ENCODE measurements around the gene TRAF3.

The TRAF3 gene, protein sequence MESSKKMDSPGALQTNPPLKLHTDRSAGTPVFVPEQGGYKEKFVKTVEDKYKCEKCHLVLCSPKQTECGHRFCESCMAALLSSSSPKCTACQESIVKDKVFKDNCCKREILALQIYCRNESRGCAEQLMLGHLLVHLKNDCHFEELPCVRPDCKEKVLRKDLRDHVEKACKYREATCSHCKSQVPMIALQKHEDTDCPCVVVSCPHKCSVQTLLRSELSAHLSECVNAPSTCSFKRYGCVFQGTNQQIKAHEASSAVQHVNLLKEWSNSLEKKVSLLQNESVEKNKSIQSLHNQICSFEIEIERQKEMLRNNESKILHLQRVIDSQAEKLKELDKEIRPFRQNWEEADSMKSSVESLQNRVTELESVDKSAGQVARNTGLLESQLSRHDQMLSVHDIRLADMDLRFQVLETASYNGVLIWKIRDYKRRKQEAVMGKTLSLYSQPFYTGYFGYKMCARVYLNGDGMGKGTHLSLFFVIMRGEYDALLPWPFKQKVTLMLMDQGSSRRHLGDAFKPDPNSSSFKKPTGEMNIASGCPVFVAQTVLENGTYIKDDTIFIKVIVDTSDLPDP

DNA sequence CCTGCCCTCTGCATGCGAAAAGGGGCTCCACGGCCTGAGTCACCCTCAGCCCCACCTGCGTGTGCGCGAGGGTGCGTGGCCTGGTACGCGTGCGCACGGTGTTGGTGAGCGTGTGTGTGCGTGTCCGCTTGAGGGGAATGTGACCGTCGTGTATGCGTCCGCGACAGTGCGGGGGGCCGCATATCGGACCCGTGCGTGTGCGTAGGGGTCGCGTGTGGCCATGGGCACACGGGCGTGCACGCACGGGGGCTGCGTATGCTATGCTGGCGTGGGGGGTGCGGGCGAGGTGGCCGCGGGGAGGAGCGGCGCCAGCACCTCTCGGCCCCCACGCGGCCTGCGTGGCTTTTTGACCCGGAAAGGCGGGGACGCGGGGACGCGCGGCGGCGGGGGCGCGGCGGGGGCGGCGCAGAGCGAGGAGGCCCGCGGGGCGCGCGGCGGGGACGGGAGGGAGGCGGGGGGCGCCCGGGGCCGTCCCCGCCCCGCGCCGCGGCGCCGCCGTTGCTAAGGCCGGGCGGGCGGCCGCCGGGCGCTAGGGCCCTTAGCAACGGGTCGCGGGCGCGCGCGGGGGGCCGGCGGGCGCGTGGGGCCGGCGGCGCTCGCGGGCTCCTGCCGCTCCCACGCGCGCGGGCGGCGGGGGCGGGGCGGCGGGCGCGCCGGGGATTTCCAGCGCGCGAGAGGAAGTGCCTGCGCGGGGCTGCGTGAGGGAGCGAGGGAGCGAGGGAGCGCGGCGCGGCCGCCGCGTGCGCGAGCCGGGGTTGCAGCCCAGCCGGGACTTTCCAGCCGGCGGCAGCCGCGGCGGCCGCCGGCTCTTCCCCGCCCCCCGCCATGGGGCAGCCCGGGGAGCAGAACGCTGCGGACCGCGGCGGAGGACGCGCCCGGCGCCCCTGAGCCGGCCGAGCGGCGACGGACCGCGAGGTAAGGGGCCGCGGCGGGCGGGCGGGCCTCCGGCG lies at the start of gene TRAF3:
Gene TRAF3 (plus strand): TSS at position 689 of the 950 bp plus-strand sequence. CDS start 92,753 bp downstream, outside the sequence.
- Mint-ChIP-seq H3K27me3 (no peaks in the 10 kb centered on the region), H3K4me3 (peak within 1 kb of the TSS; percentile 79), H3K9me3 (peaks cover 3% of the 10 kb centered on the region), H3K27ac (peak within 1 kb of the TSS; percentile 96), H3K36me3 (peaks cover 28% of the 10 kb centered on the region), H3K4me1 (peaks cover 77% of the 10 kb centered on the region)
- peak; percentile 83 for ATAC-seq

DNA sequence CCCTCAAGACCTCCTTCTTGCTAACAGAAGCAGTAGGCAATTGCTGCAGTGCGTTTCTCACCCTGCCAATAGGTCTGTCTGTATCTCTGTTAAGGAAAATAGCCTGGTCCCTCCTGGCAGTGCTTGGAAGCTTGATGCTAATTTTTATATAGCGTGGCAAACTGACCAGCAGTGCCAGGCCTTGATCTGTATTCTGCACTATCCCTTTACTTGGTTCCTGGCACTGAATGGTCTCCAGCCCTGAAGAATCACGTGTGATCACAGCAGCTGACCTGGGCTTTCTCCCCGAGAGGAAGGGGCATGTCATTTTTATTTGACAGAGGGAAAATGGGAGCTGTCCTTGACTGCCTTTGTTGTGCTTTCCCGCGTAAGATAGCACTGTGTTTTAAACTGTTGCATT lies 48.7 kb upstream of the TRAF3 start:
- H3K36me3 Mint-ChIP-seq, result peaks cover 63% of the 10 kb centered on the region
- H3K27ac Mint-ChIP-seq, result no peak overlapping the region
- no peak overlapping the region for H3K4me3 Mint-ChIP-seq
- no peaks in the 10 kb centered on the region for H3K4me1 Mint-ChIP-seq
- no peaks in the 10 kb centered on the region for H3K27me3 Mint-ChIP-seq
- H3K9me3 Mint-ChIP-seq, result no peaks in the 10 kb centered on the region
- ATAC-seq, result no peak

DNA sequence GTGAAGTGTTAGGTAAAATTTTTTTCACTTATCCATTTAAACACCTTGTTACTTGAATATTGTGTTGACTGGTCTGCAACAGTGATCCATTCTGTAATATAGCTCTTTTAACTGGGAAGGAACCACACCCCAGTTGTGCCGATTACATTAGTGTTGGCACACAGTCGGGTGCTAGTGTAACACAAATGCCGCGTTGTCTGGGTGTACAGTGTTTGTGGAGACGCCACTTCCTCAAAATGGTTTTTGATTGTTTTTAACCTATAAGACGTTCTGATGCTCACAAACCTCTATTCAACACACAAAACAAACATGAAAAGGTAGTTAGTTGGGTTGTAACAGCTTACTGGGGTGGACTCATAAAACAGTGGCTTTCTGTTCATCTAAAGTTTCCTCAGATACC lies 48.0 kb upstream of the TRAF3 start:
- H3K4me1 Mint-ChIP-seq, result no peaks in the 10 kb centered on the region
- H3K27ac Mint-ChIP-seq, result no peak overlapping the region
- H3K4me3 Mint-ChIP-seq, result no peak overlapping the region
- H3K36me3 Mint-ChIP-seq, result peaks cover 61% of the 10 kb centered on the region
- no peak for ATAC-seq
- H3K27me3 Mint-ChIP-seq, result no peaks in the 10 kb centered on the region
- no peaks in the 10 kb centered on the region for H3K9me3 Mint-ChIP-seq

DNA sequence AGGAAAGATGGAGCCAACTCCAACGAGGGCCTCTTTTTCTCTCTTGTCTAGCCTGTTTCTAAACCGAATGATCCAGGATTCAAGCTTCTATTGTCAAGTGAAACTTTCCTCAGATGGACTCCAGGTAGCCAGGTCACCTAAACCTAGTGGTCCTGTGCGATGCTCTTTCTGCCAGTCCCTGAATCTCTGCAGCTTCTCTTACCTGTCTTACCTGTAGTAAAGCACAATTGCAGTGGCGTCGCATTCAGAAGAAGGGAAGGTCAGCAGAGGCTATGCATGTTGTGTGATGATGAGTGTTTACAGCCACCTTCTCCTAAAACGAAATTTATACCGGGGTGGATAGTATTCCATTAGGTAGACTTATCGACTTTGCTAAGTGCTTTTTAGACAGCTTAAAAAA lies 47.4 kb upstream of the TRAF3 start:
- Mint-ChIP-seq H3K4me3 (no peak overlapping the region), H3K27ac (no peak overlapping the region), H3K36me3 (peaks cover 55% of the 10 kb centered on the region), H3K4me1 (no peaks in the 10 kb centered on the region), H3K27me3 (no peaks in the 10 kb centered on the region), H3K9me3 (no peaks in the 10 kb centered on the region)
- no peak for ATAC-seq

DNA sequence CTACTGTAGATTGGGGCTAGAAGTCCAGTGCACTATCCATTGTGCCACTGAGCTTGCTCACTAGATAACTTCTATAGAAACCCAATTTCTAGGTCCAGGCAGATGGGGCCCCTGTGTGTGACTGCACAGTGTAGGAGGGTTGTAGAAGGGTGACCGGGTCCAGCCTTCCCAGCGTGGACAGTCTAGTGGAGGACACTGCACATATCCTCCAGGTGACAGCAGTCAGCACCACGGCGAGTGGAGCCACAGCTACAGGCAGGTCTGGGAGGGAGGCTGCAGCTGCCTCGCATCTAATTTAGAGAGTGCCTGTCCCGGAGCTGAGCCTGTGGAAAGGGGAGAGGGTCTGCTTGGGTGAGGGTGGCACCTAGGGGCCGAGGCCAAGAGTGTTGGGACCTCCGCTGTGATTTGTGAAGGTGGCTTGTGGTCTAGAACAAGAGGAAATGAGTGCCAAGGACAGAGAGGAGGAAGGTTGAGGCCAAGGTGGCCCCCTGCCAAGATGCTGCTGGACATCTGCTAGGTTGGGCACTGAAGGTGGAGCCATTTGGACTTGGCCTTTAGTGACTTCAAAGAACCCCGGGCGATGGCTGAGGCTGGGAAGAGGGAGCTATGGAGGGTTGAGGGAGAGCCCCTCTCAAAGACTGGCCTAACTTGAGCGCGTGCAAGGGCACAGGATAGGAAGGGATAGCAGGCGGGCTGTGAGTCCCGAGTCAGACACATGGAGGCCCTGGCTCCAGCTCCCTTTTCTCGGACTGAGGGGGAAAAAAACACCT lies 46.0 kb upstream of the TRAF3 start:
- Mint-ChIP-seq H3K4me3 (no peak overlapping the region), H3K9me3 (no peaks in the 10 kb centered on the region), H3K4me1 (no peaks in the 10 kb centered on the region), H3K27me3 (no peaks in the 10 kb centered on the region), H3K36me3 (peaks cover 41% of the 10 kb centered on the region), H3K27ac (peak overlapping the region; percentile 29)
- no peak for ATAC-seq

DNA sequence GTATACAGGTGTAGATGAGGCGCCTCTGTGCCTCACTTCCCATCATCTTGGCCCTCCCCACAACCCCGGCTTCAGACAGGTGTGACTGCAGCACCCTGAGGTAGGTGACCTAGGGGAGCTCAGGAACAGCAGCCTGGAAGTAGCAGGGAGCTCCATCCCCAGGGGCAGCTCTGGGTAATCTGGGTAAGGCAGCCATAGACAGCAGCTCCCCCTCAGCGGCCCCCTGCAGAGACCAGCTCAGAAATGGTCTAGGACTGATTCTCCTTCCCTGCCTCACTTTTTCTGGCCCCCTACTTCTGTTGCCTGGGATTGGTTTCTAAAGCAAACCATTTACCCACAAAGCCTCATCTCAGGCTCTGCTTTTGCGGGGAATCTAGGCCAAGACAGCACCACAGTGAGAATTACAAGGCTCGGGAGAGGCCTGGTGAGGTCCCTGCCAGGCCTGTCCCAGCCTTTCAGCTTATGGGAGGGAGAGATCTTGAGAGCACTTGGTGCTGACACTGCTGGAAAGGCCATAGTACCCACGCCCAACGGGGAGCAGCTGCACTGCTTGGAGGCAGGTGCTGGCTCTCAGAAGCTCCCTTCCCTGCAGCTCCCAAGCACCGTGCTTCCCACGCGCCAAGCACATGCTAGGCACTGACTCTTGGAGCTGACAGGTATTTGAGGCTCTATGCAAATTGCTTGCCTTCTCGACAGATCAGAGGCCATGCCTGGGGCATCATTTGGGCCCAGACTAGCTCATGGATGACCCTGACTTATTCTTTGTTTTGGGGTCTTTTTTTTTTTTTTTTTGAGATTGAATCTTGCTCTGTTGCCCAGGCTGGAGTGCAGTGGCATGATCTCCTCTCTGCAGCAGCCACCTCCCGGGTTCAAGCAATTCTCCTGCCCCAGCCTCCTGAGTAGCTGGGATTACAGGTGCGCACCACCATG lies 45.1 kb upstream of the TRAF3 start:
- Mint-ChIP-seq H3K4me3 (no peak overlapping the region), H3K9me3 (no peaks in the 10 kb centered on the region), H3K36me3 (peaks cover 40% of the 10 kb centered on the region), H3K4me1 (no peaks in the 10 kb centered on the region), H3K27me3 (no peaks in the 10 kb centered on the region), H3K27ac (peak overlapping the region; percentile 29)
- no peak for ATAC-seq

DNA sequence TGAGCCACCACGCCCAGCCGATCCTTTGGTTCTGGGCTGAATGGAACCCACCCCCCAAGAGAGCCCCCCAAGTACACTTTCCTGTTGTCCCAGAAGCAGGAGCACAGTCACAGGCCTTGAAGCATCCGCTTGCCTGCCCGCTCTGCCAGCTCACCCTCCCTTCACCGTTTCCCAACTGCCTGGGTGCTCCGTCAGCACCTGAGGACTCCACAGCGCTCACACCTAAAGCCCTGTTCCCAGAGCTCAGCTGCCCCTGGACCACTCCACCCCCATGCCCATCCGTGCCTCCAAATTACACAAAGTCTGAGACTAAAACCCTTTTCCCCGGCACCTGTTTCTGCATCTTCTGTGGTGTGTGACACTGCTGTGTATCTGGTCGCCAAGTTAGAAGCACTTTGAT lies 44.3 kb upstream of the TRAF3 start:
- H3K9me3 Mint-ChIP-seq, result no peaks in the 10 kb centered on the region
- H3K27ac Mint-ChIP-seq, result no peak overlapping the region
- no peak overlapping the region for H3K4me3 Mint-ChIP-seq
- no peak for ATAC-seq
- H3K4me1 Mint-ChIP-seq, result no peaks in the 10 kb centered on the region
- H3K36me3 Mint-ChIP-seq, result peaks cover 40% of the 10 kb centered on the region
- H3K27me3 Mint-ChIP-seq, result no peaks in the 10 kb centered on the region

DNA sequence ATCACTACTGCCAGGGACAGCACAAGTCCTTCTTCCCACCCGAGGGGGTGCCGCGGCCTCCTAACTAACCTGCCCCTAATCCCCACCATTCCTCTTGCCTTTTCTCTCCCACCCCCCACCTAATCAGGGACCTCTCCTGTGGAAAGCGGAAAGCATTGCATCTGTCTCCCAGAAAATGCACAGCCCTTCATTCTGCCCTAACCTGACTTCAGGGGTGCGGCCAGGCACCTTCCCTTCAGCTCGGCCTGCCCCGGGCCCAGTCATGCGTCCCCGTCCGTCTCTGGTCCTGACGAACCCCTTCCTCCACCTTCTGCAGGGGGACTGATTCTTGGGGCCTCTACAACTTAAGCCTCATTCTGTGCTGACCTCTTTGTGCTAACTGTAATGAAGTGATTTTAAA lies 43.9 kb upstream of the TRAF3 start:
- Mint-ChIP-seq H3K36me3 (peaks cover 36% of the 10 kb centered on the region), H3K4me1 (no peaks in the 10 kb centered on the region), H3K4me3 (no peak overlapping the region), H3K27ac (no peak overlapping the region), H3K27me3 (no peaks in the 10 kb centered on the region), H3K9me3 (no peaks in the 10 kb centered on the region)
- ATAC-seq, result no peak

DNA sequence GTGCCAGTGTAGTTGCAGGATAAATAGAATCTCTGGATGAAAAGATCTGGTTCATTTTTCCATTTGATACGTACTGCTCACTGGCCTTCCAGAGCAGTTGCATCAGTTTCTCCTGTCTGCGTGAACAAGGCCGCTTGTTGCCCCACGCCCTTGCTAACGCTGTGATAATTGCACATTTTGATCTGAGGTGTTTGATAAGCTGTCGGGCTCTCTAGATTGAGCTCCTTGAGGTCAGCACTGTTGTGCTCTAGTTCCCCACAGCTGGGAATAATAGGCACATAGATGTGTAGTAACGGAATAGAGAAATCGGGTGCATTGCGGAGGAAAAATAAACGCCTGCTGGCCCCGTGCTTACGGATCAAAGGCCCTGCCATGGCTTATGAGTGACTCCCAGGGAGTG lies 42.8 kb upstream of the TRAF3 start:
- no peak overlapping the region for H3K4me3 Mint-ChIP-seq
- peaks cover 31% of the 10 kb centered on the region for H3K36me3 Mint-ChIP-seq
- no peaks in the 10 kb centered on the region for H3K4me1 Mint-ChIP-seq
- ATAC-seq, result no peak
- H3K27ac Mint-ChIP-seq, result no peak overlapping the region
- H3K9me3 Mint-ChIP-seq, result no peaks in the 10 kb centered on the region
- no peaks in the 10 kb centered on the region for H3K27me3 Mint-ChIP-seq

DNA sequence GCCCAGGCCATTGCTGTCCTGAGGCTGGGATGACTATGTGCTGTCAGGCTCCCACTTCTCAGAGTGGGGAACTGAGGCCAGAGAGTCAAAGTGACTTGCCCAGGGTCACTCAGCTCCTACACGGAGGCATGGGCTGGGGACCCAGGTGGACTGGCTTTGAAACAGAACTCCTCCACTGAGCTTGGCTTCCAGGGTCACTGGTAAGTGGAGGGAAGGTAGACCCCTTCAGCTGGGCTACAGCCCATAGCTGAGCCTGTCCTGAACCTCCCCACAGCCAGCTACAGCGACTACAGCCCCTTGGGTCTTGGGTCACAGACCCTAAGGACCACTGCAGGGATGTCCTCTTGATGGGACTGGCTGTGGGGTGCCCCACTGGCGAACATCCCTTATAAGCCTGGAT lies 40.3 kb upstream of the TRAF3 start:
- Mint-ChIP-seq H3K9me3 (no peaks in the 10 kb centered on the region), H3K4me3 (no peak overlapping the region), H3K4me1 (no peaks in the 10 kb centered on the region), H3K36me3 (peaks cover 32% of the 10 kb centered on the region), H3K27me3 (no peaks in the 10 kb centered on the region), H3K27ac (no peak overlapping the region)
- no peak for ATAC-seq

DNA sequence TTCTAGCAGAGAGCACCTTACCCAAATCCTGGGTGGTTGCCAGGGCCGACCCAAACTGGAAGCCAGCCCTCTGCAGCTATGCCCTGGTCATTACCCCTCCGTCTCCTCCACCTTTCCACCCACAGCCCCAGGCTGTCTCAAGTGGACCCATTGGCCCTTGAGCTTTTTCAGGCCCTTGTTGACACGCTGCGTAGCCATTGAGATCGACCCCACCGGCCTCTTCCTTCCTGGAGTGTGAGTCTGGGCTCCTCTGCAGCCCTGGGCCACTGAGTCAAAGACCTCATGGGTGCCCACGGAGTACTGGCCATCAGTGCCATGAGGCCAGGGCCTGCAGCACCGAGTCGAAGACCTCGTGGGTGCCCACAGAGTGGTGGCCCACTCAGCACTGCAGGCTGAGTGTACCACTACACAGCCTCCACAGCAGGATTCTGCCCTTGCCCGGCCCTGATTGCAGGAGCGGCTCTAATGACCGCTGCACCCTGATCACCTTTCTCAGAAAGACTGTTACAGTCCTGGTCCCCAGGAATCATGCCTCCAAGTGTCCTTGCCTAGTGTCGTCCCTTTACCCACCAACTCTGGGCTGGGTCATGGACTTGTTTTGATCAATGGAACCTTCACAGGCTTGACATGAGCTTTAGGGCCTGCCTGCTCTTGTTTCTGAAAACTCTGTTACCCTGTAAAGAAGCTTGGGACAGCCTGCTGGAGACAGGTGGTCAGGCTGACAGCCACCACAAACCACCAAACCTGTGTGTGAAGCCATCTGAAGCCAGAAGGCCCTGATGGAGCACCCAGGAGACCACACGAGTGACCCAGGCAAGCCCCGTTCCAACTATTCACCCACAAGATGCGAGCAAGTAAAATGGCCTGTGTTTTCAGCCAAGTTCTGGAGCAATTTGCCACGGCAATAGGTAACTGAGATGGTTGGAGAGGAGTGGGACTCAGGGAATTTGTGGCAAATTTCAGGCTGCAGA lies 39.6 kb upstream of the TRAF3 start:
- H3K27ac Mint-ChIP-seq, result no peak overlapping the region
- H3K4me3 Mint-ChIP-seq, result no peak overlapping the region
- no peaks in the 10 kb centered on the region for H3K4me1 Mint-ChIP-seq
- ATAC-seq, result no peak
- H3K27me3 Mint-ChIP-seq, result no peaks in the 10 kb centered on the region
- peaks cover 32% of the 10 kb centered on the region for H3K36me3 Mint-ChIP-seq
- no peaks in the 10 kb centered on the region for H3K9me3 Mint-ChIP-seq

DNA sequence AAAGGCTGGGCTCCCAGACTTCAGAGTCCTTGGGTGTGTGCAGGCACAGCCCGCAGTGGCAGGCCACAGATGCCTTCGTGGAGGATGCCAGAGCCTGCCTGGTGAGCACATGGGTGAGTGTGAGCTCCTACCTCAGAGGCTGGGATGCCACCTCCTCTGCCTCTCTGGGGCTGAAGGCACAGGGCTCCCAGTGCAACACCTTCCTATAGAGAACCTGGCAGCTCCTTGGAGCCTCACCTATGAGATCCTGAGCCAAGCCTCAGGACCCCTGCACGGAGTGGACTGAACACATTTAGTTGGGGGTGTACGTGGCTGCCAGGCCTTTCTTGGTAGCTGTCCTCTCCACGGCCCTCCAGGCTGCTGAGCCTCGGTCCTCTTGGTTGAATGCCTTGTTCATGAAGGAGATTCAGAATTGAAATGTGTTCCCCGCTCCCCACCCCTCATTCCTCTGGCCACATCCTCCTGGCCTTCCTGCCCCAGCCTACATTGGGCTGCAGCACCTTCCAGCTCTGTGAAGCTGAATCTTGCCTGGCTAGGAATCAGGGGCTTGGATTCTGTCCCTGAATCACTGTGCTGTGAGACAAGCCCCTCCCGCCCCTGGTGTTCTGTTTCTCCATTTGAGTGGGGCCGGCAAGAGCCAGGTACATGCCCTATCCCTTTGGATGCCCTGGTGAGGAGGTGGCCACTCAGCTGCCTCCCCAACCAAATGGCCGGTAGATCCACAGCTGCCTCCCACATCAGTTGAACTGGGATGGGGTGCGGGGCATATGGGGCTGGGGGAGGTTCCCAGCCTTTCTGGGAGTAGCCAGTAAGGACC lies 38.7 kb upstream of the TRAF3 start:
- Mint-ChIP-seq H3K9me3 (peaks cover 3% of the 10 kb centered on the region), H3K4me1 (no peaks in the 10 kb centered on the region), H3K27ac (no peak overlapping the region), H3K36me3 (peaks cover 27% of the 10 kb centered on the region), H3K4me3 (no peak overlapping the region), H3K27me3 (no peaks in the 10 kb centered on the region)
- peak; percentile 12 for ATAC-seq

DNA sequence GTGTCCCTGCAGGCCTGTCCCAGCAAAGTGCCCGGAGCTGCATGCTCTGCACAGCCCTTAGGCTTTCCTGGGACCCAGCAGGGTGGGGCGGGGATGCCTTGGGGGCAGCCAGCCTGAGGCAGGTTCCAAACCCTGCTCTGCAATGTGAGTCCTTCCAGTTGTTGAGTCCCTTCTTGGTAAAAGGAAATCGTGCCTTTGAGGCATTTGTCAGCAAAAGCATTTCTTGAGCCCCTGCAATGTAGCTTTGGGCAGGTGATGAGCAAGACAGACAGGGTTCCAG lies 38.1 kb upstream of the TRAF3 start:
- no peaks in the 10 kb centered on the region for H3K4me1 Mint-ChIP-seq
- peaks cover 25% of the 10 kb centered on the region for H3K36me3 Mint-ChIP-seq
- H3K27me3 Mint-ChIP-seq, result no peaks in the 10 kb centered on the region
- H3K27ac Mint-ChIP-seq, result no peak overlapping the region
- peaks cover 3% of the 10 kb centered on the region for H3K9me3 Mint-ChIP-seq
- no peak for ATAC-seq
- no peak overlapping the region for H3K4me3 Mint-ChIP-seq

Data from stimulated activated memory B cell treated with anti-CD40 and anti-IgM and Interleukin-4, amounts not matched to agents 10 μg/mL and 1 μg/mL and 100 μg/mL, for 72 hours (primary cell).